ENCODE measurements around the gene TUBGCP2. TPM values are rescaled to one million over a fixed set of nuclear protein-coding genes. Genes with fewer than 3 reads are reported as not detected.

TUBGCP2 gene
- polyA plus RNA-seq, 3 donors = 25.9 to 78.6 (median 39.3) TPM

- DNase-seq = no peak
- H3K79me2 ChIP-seq (ENCODE audit: insufficient read depth, low read length) = peaks cover 39% of the 10 kb centered on the region
- WGBS (ENCODE audit: insufficient coverage) = 91% methylated on average over 33 of the region's 33 CpGs
- H2AFZ ChIP-seq (ENCODE audit: insufficient read depth, low read depth, low read length, poor library complexity, severe bottlenecking) = no peak overlapping the region
- Mint-ChIP-seq H3K9me3 (peaks cover 0 to 3% (median 0%) of the 10 kb centered on the region in 7 donors), H3K4me3 (peak overlapping the region in 1 of 2 donors; percentile 58), H3K27ac (peak overlapping the region in 6 of 7 donors; percentile 6 to 100 (median 86)), H3K4me1 (peaks cover 37% of the 10 kb centered on the region), H3K27me3 (ENCODE audit: low read depth in 3 of 3) (peaks cover 2 to 6% (median 5%) of the 10 kb centered on the region in 3 donors), H3K36me3 (peaks cover 50 to 57% of the 10 kb centered on the region in 2 donors)
- no peaks in the 10 kb centered on the region for H3K27me3 ChIP-seq (ENCODE audit: control insufficient read depth in 2 of 2, insufficient read depth in 2 of 2, low read length in 2 of 2)
- H3K4me1 ChIP-seq (ENCODE audit: control insufficient read depth in 1 of 2, insufficient read depth in 2 of 2, low read length in 2 of 2) = peaks cover 37 to 40% of the 10 kb centered on the region in 2 donors
- TF ChIP-seq CTCF (IDR thresholded peaks at IDR 0.05) = no peak
- peaks cover 13% of the 10 kb centered on the region for H4K20me1 ChIP-seq (ENCODE audit: insufficient read depth, low read length)
- intact Hi-C loops (cut with micrococcal nuclease) = loop anchor here (2.0 to 5.0 kb wide), 3 partner anchors 31 to 53 kb away; no protein-coding TSS in a partner anchor
- no peaks in the 10 kb centered on the region for H3K9me3 ChIP-seq (replicated peaks in 1 of 2; ENCODE audit: control insufficient read depth in 1 of 2, insufficient read depth in 1 of 2, low read length in 2 of 2)
- no peak overlapping the region for H3K27ac ChIP-seq (ENCODE audit: low read depth in 1 of 2, low read length in 2 of 2)
- H3K36me3 ChIP-seq (replicated peaks in 1 of 2; ENCODE audit: control insufficient read depth in 1 of 2, insufficient read depth in 2 of 2, low read length in 2 of 2) = peaks cover 25 to 40% of the 10 kb centered on the region in 2 donors
- no peak overlapping the region for H3K4me2 ChIP-seq (replicated peaks; ENCODE audit: extremely low read depth, low read length, poor library complexity, severe bottlenecking)
- H3K9ac ChIP-seq (ENCODE audit: insufficient read depth, low read length, poor library complexity, severe bottlenecking) = no peak overlapping the region
- H3K4me3 ChIP-seq (replicated peaks in 1 of 3; ENCODE audit: low read depth in 2 of 3, low read length in 3 of 3) = peak overlapping the region in 1 of 3 experiments; percentile 77
Observed at GRCh38 chr10:133309720-133310398, 1.2 kb upstream of the TUBGCP2 start.

DNA sequence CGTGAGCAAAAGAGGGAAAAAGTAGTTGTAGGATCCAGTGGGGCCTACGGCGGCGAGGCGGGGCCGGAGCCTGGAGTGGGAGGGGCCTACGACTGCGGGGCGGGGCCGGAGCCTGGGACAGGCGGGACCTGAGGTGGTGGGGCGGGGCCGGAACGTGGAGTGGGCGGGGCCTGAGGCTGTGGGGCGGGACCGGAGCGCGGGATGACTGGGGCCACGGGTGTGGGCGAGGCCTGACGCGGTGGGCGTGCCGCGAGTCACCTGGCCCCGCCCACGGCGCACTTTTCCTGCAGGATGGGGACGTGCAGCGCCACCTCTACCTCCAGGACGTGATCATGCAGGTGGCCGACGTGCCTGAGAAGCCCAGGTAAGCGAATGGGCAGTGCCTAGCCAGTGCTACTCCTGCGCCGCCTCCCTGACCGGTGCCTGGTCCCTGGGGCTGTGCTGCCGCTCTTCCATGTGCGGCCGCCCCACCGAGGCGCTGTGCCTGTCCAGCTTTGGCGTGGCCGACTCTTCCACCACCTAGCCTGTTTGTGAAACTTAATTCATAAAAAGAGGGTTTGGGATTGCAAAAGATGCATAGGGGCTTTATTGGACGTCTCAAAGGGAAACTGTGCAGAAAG is 538 bp upstream of the TUBGCP2 start:
- Mint-ChIP-seq H3K9me3 (peaks cover 0 to 3% (median 0%) of the 10 kb centered on the region in 7 donors), H3K4me3 (peak overlapping the region; percentile 58 to 76), H3K4me1 (peaks cover 35% of the 10 kb centered on the region), H3K27me3 (ENCODE audit: low read depth in 3 of 3) (peaks cover 0 to 5% (median 0%) of the 10 kb centered on the region in 3 donors), H3K27ac (peak overlapping the region; percentile 28 to 100 (median 90)), H3K36me3 (peaks cover 50 to 60% of the 10 kb centered on the region in 2 donors)
- Histone ChIP-seq H3K9me3 (replicated peaks in 1 of 2; ENCODE audit: control insufficient read depth in 1 of 2, insufficient read depth in 1 of 2, low read length in 2 of 2) (no peaks in the 10 kb centered on the region), H3K4me2 (replicated peaks; ENCODE audit: extremely low read depth, low read length, poor library complexity, severe bottlenecking) (peak overlapping the region; percentile 75), H2AFZ (ENCODE audit: insufficient read depth, low read depth, low read length, poor library complexity, severe bottlenecking) (peak overlapping the region; percentile 78), H3K79me2 (ENCODE audit: insufficient read depth, low read length) (peaks cover 44% of the 10 kb centered on the region), H3K4me3 (replicated peaks in 1 of 3; ENCODE audit: low read depth in 2 of 3, low read length in 3 of 3) (peak overlapping the region; percentile 77 to 87 (median 86)), H3K9ac (ENCODE audit: insufficient read depth, low read length, poor library complexity, severe bottlenecking) (peak overlapping the region; percentile 99), H3K27ac (ENCODE audit: low read depth in 1 of 2, low read length in 2 of 2) (peak overlapping the region; percentile 95 to 96), H3K36me3 (replicated peaks in 1 of 2; ENCODE audit: control insufficient read depth in 1 of 2, insufficient read depth in 2 of 2, low read length in 2 of 2) (peaks cover 25 to 40% of the 10 kb centered on the region in 2 donors), H3K27me3 (ENCODE audit: control insufficient read depth in 2 of 2, insufficient read depth in 2 of 2, low read length in 2 of 2) (no peaks in the 10 kb centered on the region), H3K4me1 (ENCODE audit: control insufficient read depth in 1 of 2, insufficient read depth in 2 of 2, low read length in 2 of 2) (peaks cover 37 to 42% of the 10 kb centered on the region in 2 donors), H4K20me1 (ENCODE audit: insufficient read depth, low read length) (peaks cover 15% of the 10 kb centered on the region)
- intact Hi-C loops (cut with micrococcal nuclease) = loop anchor here (2.0 to 5.0 kb wide), 3 partner anchors 30 to 52 kb away; no protein-coding TSS in a partner anchor
- TF ChIP-seq CTCF (IDR thresholded peaks at IDR 0.05) = no peak
- WGBS (ENCODE audit: insufficient coverage) = 22% methylated on average over 39 of the region's 46 CpGs
- DNase-seq = peak; percentile 85 to 92 (median 88)

All from CD14-positive monocyte (primary cell).